ENCODE results near the gene HDDC3.

DNA sequence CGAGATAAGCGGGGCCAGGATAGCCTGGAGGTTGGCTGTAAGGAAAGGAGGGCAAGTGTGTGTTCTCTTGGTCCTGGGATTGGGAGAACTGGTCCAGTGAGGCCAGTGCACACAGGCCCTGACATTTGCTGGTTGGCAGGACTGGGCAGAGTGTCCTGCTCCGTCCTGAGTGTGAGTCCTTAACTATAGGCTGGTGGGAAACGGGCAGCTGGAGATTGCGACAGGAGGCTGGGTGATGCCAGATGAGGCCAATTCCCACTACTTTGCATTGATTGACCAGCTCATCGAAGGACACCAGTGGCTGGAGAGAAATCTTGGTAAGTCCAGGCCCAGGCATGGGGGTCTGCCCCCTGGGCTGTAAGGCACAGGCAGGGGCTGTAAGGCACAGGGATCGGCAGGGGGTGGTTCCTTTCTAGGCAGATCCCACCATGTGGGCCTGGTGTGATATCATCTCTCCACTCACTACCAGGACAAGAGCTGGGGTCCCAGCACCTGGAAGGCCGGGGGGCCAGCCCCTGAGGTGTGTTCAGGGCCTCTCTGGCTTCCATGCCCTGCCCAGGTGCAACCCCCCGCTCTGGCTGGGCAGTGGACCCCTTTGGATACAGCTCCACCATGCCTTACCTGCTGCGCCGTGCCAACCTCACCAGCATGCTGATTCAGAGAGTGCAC, 26.0 kb downstream of the HDDC3 start:
- TF ChIP-seq, protein P1, sequence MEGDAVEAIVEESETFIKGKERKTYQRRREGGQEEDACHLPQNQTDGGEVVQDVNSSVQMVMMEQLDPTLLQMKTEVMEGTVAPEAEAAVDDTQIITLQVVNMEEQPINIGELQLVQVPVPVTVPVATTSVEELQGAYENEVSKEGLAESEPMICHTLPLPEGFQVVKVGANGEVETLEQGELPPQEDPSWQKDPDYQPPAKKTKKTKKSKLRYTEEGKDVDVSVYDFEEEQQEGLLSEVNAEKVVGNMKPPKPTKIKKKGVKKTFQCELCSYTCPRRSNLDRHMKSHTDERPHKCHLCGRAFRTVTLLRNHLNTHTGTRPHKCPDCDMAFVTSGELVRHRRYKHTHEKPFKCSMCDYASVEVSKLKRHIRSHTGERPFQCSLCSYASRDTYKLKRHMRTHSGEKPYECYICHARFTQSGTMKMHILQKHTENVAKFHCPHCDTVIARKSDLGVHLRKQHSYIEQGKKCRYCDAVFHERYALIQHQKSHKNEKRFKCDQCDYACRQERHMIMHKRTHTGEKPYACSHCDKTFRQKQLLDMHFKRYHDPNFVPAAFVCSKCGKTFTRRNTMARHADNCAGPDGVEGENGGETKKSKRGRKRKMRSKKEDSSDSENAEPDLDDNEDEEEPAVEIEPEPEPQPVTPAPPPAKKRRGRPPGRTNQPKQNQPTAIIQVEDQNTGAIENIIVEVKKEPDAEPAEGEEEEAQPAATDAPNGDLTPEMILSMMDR (IDR thresholded peaks at IDR 0.05): no peak
- no peak for TF ChIP-seq POLR2A (IDR thresholded peaks at IDR 0.05)

All from upper lobe of left lung (tissue), 4 donors.